ENCODE measurements around the gene SCRG1.

The SCRG1 gene

DNA sequence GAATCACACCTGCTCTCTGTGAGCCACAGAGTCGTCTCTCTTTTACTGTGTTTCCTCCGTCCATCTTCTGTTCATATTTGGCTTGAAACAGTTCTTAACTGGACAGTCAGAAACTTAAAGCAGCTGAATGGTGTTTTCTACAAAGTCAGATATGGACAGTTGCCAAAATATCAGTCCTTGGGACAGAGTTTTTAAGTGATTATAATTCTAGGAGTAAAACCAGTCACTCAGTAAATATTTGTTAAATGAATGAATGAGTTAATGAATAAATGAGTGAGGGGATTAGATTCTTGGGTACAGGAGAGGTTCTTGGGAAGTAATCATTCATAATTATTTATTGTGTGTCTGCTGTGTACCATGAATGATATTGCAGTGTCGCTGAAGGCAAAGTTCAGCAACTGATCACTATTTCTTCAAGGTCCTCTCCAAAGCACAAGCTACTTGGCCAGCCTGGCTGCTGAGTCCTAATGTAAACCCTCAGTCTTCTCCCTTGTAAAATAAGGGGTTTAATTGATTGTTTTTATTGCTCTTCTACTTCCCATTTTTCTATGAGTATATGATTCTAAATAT, 5.5 kb upstream of the SCRG1 start:
- no peak for TF ChIP-seq CTCF (conservative IDR thresholded peaks at IDR 0.05; ENCODE audit: low read depth, low read length)
- no peak for DNase-seq (ENCODE audit: low read depth)
- H3K4me3 ChIP-seq (ENCODE audit: low read depth, low read length), result no peak overlapping the region

GRCh38 chr4:173403051-173403450, 4.1 kb upstream of the SCRG1 start:
- H3K4me3 ChIP-seq (ENCODE audit: low read depth, low read length), result no peak overlapping the region
- DNase-seq (ENCODE audit: low read depth), result peak; percentile 56

GRCh38 chr4:173401063-173401462, 2.1 kb upstream of the SCRG1 start:
- no peak overlapping the region for H3K4me3 ChIP-seq (ENCODE audit: low read depth, low read length)
- DNase-seq (ENCODE audit: low read depth), result no peak
- TF ChIP-seq CTCF (conservative IDR thresholded peaks at IDR 0.05; ENCODE audit: low read depth, low read length), result no peak

More at GRCh38 chr4:173403051-173403450, 4.1 kb upstream of the SCRG1 start:
- TF ChIP-seq CTCF (conservative IDR thresholded peaks at IDR 0.05; ENCODE audit: low read depth, low read length), result no peak

DNA sequence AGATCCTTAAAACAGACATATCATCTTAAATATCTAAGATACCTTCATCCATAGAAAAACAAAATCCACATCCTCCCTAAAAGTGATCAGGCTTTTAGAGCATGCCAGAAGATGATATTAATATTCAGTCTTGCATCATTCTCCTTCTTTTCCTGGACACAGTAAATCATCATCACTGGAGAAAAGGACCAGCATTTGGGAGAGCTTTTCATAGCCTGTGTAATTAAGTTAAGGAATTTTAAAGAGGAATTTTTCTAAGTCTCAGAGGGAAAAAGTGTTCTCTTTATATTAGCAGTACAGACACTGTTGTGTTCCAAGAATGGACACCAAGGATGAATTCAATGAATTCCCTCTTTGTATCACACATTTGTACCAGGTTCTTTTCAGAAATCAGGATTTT, 696 bp downstream of the SCRG1 start:
- H3K4me3 ChIP-seq (ENCODE audit: low read depth, low read length), result no peak overlapping the region
- no peak for TF ChIP-seq CTCF (conservative IDR thresholded peaks at IDR 0.05; ENCODE audit: low read depth, low read length)
- no peak for DNase-seq (ENCODE audit: low read depth)

GRCh38 chr4:173397604-173398003, 1.3 kb downstream of the SCRG1 start:
- no peak for DNase-seq (ENCODE audit: low read depth)
- H3K4me3 ChIP-seq (ENCODE audit: low read depth, low read length), result no peak overlapping the region
- no peak for TF ChIP-seq CTCF (conservative IDR thresholded peaks at IDR 0.05; ENCODE audit: low read depth, low read length)

DNA sequence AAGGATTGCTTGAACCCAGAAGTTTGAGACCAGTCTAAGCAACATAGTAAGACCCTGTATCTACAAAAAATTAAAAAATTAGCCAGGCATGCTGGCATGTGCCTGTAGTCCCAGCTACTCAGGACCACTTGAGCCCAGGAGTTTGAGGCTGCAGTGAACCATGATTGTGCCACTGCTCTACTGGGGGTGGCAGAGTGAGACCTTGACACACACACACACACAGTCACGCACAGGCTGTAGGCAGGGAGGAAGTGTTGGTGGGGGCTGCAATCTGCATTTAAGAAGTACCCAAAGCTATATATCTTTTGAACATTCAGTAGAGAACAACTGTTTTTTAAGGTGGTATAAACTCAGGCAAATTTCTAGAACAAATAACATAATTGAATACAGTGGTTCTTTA, 7.2 kb downstream of the SCRG1 start:
- no peak for TF ChIP-seq CTCF (conservative IDR thresholded peaks at IDR 0.05; ENCODE audit: low read depth, low read length)

DNA sequence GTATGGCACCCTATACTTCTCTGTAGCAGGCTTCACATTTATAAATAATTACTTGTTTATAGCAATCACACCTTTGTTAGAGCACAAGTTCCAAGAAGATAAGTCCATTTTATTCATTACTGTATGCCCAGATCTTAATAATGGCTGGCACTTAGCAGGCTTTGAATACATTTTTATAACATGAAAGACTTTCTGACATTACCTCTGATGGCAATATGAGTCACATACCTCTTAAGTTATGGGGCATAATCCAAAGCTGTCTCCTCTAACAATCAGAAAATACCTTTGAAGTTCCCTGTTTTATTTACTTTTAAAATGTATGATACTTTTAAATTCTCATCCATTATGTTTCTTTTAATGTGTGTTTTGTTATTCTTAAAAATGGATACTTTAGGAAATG, 12.2 kb downstream of the SCRG1 start:
- no peak for TF ChIP-seq CTCF (conservative IDR thresholded peaks at IDR 0.05; ENCODE audit: low read depth, low read length)
- no peak for DNase-seq (ENCODE audit: low read depth)
- no peak overlapping the region for H3K4me3 ChIP-seq (ENCODE audit: low read depth, low read length)

More for the DNA sequence above, 7.2 kb downstream of the SCRG1 start:
- no peak overlapping the region for H3K4me3 ChIP-seq (ENCODE audit: low read depth, low read length)
- DNase-seq (ENCODE audit: low read depth), result no peak
